GM12891 (cell line): Measurements from ENCODE around the gene CBFA2T3.

Experiments used
- POLR2A ChIP-seq: IDR thresholded peaks from 2 replicates; pipeline ENCODE4 v1.6.1; 2011; ENCODE audit warnings: low read depth, low read length, control low read depth
- POLR2AphosphoS5 ChIP-seq: IDR thresholded peaks from 2 replicates; pipeline ENCODE4 v1.6.1; 2011; ENCODE audit warnings: low read depth, low read length, control low read depth
- POU2F2 ChIP-seq: IDR thresholded peaks from 2 replicates; pipeline ENCODE4 v1.6.1; 2011; ENCODE audit warnings: low read depth, mild to moderate bottlenecking, control low read depth, low read length, moderate library complexity
- TAF1 ChIP-seq: IDR thresholded peaks from 2 replicates; pipeline ENCODE4 v1.6.1; 2011; ENCODE audit warnings: low read depth, low read length, control low read depth

GRCh38 chr16:88983165-88983564 lies 6.2 kb upstream of the CBFA2T3 start:
- TF ChIP-seq POLR2A = no peak
- TF ChIP-seq POLR2AphosphoS5 = no peak
- TF ChIP-seq POU2F2 = no peak
- no peak for TF ChIP-seq TAF1
